ENCODE data around the gene FAM180A.
A peak's percentile ranks its signal among the peaks of the same experiment; 100 is the strongest.

Gene FAM180A

DNA sequence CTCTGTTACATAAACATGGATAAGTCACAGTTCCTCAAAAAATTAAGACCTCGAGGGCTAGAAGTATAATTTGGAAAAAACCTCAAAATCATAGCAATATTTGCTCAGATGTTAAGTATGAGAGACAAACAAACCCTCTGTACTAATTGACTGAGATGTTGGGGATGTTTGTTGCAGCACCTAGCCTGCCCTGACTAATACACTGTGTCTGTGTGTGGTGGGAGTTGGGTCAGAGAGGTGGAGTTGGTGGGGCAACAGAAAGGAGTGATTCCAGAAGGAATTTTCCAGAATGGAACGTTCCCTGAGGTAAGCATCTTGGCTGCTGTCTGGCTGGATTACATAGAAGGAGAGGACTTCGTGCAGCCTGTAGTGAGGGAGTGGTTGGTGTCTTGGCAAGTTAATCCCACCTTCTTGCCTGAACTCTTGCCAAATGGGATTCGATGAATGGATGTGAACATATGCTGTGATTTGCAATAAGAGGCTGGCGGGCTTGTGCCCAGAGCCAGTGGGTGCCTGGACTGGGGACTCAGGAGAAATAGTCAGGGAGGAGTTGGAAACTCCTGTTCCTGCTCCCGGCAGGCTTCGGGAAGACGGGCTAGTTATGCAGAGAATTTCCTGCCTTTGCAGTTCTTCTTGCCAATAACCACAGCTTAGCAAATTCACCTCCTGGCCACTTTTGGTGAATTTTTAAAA, 9.3 kb upstream of the FAM180A start:
- H3K27me3 ChIP-seq (ENCODE audit: control insufficient read depth, insufficient read depth, low read length): no peaks in the 10 kb centered on the region
- H3K9ac ChIP-seq (ENCODE audit: low read length): no peak overlapping the region
- H3K27ac ChIP-seq (ENCODE audit: low read depth, low read length): no peak overlapping the region
- peaks cover 23% of the 10 kb centered on the region for H3K4me1 ChIP-seq (ENCODE audit: control insufficient read depth, insufficient read depth, low read length)
- H3K9me3 ChIP-seq (ENCODE audit: control insufficient read depth, insufficient read depth, low read depth, low read length): peaks cover 6% of the 10 kb centered on the region
- H3K4me3 ChIP-seq (ENCODE audit: low read depth, low read length): no peak overlapping the region
- H3K36me3 ChIP-seq (ENCODE audit: control insufficient read depth, insufficient read depth, low read length): no peaks in the 10 kb centered on the region

DNA sequence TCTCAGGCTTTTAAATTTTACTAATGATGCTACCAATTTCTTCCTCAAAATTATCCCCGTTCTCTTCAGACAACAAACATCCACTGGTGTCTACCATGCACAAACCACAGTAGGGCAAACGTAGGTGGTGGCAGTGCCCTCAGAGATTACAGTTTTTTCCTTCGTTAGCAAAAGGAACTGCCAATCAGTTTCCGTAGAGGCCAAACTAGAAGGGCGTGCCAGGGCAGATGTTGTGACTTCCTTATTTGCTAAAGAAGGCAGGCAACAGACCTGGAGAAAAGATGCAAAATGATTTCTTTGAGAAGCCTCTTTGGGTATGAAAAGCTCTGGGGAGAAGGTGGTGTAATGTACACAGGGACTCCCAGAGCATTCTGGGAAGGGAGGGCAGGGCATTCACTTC, 7.6 kb upstream of the FAM180A start:
- Histone ChIP-seq H3K4me3 (ENCODE audit: low read depth, low read length) (no peak overlapping the region), H3K27ac (ENCODE audit: low read depth, low read length) (no peak overlapping the region), H3K4me1 (ENCODE audit: control insufficient read depth, insufficient read depth, low read length) (peaks cover 23% of the 10 kb centered on the region), H3K9me3 (ENCODE audit: control insufficient read depth, insufficient read depth, low read depth, low read length) (peaks cover 6% of the 10 kb centered on the region), H3K36me3 (ENCODE audit: control insufficient read depth, insufficient read depth, low read length) (no peaks in the 10 kb centered on the region), H3K9ac (ENCODE audit: low read length) (no peak overlapping the region), H3K27me3 (ENCODE audit: control insufficient read depth, insufficient read depth, low read length) (no peaks in the 10 kb centered on the region)

DNA sequence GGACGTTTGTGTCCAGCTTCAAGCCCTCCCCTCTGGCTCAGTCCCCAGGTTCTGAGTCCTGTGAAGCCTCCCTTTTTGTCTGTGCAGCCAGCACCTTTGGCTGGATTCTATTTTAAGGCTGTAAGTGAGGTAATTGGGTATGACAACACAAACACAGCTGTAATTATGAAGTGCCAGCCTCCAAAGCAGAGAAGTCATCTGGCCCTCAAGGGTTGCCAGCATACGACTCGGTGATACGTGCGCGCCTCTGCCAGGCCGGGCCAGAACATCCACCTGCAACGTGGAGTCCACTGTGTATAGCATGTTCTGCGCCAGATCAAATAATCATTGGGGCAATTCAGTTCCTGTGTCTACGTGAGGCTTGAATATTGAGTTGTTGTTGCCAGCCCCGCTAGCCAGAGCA, 6.7 kb upstream of the FAM180A start:
- peaks cover 6% of the 10 kb centered on the region for H3K9me3 ChIP-seq (ENCODE audit: control insufficient read depth, insufficient read depth, low read depth, low read length)
- H3K36me3 ChIP-seq (ENCODE audit: control insufficient read depth, insufficient read depth, low read length): no peaks in the 10 kb centered on the region
- no peak overlapping the region for H3K4me3 ChIP-seq (ENCODE audit: low read depth, low read length)
- H3K9ac ChIP-seq (ENCODE audit: low read length): no peak overlapping the region
- peaks cover 23% of the 10 kb centered on the region for H3K4me1 ChIP-seq (ENCODE audit: control insufficient read depth, insufficient read depth, low read length)
- H3K27ac ChIP-seq (ENCODE audit: low read depth, low read length): no peak overlapping the region
- H3K27me3 ChIP-seq (ENCODE audit: control insufficient read depth, insufficient read depth, low read length): no peaks in the 10 kb centered on the region

DNA sequence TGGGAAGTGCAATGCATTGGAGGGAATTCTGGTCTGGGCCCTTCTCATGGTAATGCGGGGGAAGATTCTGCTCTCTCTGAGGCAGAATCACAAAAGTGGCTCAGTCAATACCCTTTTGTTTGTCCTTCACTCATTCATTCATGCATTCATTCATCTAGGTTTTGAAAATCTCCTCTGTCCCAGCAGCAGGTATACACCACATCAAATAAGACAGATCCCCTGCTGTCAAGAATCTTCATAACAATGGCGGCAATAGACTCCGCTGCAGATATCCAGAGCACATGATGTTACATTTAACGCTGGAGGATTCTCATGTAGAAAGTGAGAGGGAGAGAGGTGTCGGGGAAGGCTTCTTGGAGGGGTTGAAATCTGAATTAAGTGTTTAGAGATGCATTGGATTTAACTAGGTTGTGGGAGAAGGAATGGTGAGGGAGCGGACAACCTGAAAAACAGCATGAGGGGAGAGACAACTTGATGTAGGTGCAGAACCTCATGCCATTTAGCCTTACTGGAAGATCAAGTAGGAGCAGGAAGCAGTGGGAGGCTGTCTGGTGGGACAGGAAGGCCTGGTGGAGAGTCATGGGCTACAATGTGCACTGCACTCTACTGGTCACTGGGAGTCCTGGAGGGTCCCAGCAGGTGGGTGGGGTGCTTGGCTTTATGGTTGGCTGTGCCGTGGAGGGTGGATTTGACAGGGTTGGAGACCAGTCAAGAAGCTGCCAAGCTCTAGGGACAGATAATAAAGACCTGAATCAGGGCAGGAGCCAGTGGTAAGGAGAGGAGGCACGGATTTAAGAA, 5.2 kb upstream of the FAM180A start:
- Histone ChIP-seq H3K4me1 (ENCODE audit: control insufficient read depth, insufficient read depth, low read length) (peaks cover 17% of the 10 kb centered on the region), H3K36me3 (ENCODE audit: control insufficient read depth, insufficient read depth, low read length) (no peaks in the 10 kb centered on the region), H3K27me3 (ENCODE audit: control insufficient read depth, insufficient read depth, low read length) (no peaks in the 10 kb centered on the region), H3K9me3 (ENCODE audit: control insufficient read depth, insufficient read depth, low read depth, low read length) (peaks cover 6% of the 10 kb centered on the region), H3K4me3 (ENCODE audit: low read depth, low read length) (peak overlapping the region; percentile 15), H3K27ac (ENCODE audit: low read depth, low read length) (peak overlapping the region; percentile 30; the same call in 1 of the 2 replicates), H3K9ac (ENCODE audit: low read length) (peak overlapping the region; percentile 35)

DNA sequence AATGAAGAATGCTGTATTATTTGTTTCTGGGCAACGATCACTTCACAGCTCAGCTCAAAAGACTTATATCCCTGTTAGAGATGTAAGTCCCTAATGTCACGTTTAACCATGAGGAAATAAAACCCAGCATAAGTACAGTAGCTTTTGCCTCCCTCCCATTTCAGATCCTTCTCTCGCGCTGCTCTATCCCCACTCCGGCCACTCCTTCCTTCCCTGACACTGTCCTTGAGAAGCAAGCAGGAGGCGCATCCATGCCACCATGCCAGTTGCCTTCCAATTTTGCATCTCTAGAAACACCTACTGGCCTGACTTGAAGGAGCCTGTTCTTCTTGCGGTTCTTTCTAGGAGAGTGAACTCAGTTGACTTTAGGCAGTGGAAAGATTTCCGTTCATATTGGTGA, 1.2 kb downstream of the FAM180A start:
- H3K9ac ChIP-seq (ENCODE audit: low read length): no peak overlapping the region
- no peaks in the 10 kb centered on the region for H3K36me3 ChIP-seq (ENCODE audit: control insufficient read depth, insufficient read depth, low read length)
- no peak overlapping the region for H3K4me3 ChIP-seq (ENCODE audit: low read depth, low read length)
- no peaks in the 10 kb centered on the region for H3K9me3 ChIP-seq (ENCODE audit: control insufficient read depth, insufficient read depth, low read depth, low read length)
- H3K27me3 ChIP-seq (ENCODE audit: control insufficient read depth, insufficient read depth, low read length): peaks cover 2% of the 10 kb centered on the region; the same call in 1 of the 2 replicates
- peaks cover 8% of the 10 kb centered on the region for H3K4me1 ChIP-seq (ENCODE audit: control insufficient read depth, insufficient read depth, low read length)
- no peak overlapping the region for H3K27ac ChIP-seq (ENCODE audit: low read depth, low read length)

DNA sequence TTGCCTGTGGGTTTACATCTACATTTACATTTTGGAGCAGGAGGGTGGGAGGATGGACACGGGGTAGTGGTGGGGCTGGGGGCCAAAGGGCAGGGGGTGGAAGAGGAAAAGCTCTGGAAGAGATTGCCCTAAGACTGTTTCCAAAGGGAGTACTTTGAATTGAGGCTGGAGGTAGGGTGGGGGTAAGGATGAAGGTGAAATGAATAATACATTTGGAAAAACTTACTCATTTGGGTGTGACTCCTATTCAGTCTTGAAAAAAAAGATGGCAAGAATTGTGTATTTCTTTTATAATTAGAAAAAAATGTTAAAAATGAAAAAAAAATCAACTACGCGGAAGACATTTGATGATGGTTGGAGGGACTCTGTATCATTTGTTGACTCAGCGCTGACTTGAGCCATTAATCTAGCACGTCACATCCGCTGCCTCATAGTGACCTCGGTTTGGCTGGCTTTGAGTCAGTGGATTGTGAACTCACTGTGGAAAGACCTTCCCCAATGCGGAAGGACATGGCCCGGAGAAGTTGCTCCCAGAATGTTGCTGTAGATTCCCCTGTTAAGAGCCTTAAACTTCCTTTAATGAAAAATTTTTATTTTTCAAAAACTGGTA, 2.8 kb downstream of the FAM180A start:
- Histone ChIP-seq H3K36me3 (ENCODE audit: control insufficient read depth, insufficient read depth, low read length) (no peaks in the 10 kb centered on the region), H3K27me3 (ENCODE audit: control insufficient read depth, insufficient read depth, low read length) (peaks cover 2% of the 10 kb centered on the region; the same call in 1 of the 2 replicates), H3K9me3 (ENCODE audit: control insufficient read depth, insufficient read depth, low read depth, low read length) (no peaks in the 10 kb centered on the region), H3K4me1 (ENCODE audit: control insufficient read depth, insufficient read depth, low read length) (peaks cover 8% of the 10 kb centered on the region), H3K4me3 (ENCODE audit: low read depth, low read length) (no peak overlapping the region), H3K9ac (ENCODE audit: low read length) (no peak overlapping the region), H3K27ac (ENCODE audit: low read depth, low read length) (no peak overlapping the region)

DNA sequence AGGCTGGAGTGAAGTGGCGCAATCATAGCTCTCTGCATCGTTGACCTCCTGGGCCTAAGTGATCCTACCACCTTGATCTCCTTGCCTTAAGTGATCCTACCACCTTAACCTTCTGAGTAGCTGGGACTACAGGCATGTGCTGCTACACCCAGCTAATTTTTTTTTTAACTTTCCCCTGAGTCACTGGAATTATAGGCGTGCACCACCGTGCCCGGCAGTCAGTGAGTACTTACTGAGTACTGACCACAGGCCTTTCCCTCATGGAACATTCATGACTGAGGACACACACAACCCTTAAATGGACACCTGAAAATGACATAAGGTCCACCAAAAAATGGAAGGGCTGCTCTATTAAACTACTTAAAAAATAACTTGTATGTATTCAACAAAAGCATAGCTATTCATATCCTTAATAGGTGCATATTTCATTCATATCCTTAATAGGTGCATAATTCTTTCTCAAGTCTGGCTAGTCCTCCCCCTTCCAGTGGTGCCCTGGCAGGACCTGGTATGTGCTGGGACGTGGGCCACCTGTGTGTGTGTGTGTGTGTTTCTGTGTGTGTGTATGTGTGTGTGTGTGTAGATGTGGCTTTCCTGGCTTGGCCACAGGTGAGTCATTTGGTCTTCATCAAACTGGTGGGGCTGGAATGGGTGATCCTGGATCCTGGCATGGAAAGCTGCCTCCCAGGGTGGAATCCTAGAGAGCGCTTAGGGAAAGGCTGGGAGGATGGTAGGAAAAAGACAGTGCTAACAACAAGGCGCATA, 3.5 kb downstream of the FAM180A start:
- Histone ChIP-seq H3K4me3 (ENCODE audit: low read depth, low read length) (no peak overlapping the region), H3K36me3 (ENCODE audit: control insufficient read depth, insufficient read depth, low read length) (no peaks in the 10 kb centered on the region), H3K9me3 (ENCODE audit: control insufficient read depth, insufficient read depth, low read depth, low read length) (no peaks in the 10 kb centered on the region), H3K4me1 (ENCODE audit: control insufficient read depth, insufficient read depth, low read length) (peaks cover 8% of the 10 kb centered on the region), H3K27me3 (ENCODE audit: control insufficient read depth, insufficient read depth, low read length) (peaks cover 2% of the 10 kb centered on the region; the same call in 1 of the 2 replicates), H3K27ac (ENCODE audit: low read depth, low read length) (no peak overlapping the region), H3K9ac (ENCODE audit: low read length) (no peak overlapping the region)

DNA sequence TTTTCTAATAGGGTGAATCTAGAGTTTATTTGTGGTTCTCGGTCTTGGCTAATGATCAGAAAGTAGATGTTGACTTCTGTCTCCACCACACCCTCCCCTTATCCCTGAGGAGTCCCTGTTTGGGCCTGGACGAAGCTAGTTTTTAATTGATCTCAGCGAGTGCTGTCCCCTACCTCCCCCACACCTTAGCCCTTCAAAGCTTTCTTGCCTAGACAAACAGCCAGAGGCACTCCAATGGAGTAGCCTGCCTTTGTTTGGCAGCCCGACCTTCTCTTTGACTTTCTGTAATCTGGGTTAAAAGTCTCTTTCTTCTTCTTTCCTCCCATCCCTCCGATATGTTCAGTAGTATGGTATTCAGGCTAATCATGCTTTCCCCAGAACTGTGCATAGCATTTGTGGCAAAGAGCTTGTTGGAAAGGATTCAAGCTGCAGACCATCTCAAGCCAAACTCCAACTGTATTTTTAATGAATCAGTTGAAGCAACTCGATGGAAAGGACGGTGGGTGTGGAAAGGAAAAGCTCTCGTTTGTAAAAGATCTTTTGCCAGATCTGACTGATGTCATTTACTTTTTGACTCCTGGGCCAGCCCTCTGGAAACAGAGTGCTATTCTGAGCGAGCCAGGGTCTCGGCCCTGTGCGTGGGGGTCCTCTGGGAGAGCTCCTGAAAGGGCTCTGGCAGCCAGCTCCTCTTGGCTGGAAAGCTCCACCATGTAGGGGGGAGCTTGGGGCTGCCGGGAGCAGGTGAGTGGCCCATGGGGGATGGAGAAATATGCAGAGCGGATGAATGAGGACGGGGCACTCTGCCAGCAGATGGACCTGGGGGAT, 4.5 kb downstream of the FAM180A start:
- Histone ChIP-seq H3K36me3 (ENCODE audit: control insufficient read depth, insufficient read depth, low read length) (no peaks in the 10 kb centered on the region), H3K4me3 (ENCODE audit: low read depth, low read length) (no peak overlapping the region), H3K27ac (ENCODE audit: low read depth, low read length) (no peak overlapping the region), H3K9ac (ENCODE audit: low read length) (no peak overlapping the region), H3K4me1 (ENCODE audit: control insufficient read depth, insufficient read depth, low read length) (peaks cover 8% of the 10 kb centered on the region), H3K9me3 (ENCODE audit: control insufficient read depth, insufficient read depth, low read depth, low read length) (no peaks in the 10 kb centered on the region), H3K27me3 (ENCODE audit: control insufficient read depth, insufficient read depth, low read length) (peaks cover 2% of the 10 kb centered on the region; the same call in 1 of the 2 replicates)

DNA sequence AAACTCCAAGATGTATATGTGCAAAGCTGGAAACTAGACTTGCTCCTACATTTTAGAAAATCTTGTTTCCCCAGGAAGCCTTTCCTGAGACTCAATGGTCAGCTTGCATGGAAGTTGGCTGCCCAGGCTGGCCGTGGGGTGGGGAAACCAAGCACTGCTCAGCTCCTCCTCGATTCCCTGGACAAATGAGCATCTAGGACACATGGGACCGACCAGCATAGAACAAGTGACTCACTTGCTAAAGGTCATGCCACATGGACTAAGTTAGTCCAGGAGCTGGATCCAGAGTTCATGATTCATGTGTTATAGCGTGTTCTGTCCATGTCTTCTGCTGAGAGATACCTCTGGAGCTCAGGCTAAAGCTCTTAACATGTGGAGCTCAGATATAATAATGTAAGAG, 6.2 kb downstream of the FAM180A start:
- Histone ChIP-seq H3K27ac (ENCODE audit: low read depth, low read length) (no peak overlapping the region), H3K36me3 (ENCODE audit: control insufficient read depth, insufficient read depth, low read length) (no peaks in the 10 kb centered on the region)

DNA sequence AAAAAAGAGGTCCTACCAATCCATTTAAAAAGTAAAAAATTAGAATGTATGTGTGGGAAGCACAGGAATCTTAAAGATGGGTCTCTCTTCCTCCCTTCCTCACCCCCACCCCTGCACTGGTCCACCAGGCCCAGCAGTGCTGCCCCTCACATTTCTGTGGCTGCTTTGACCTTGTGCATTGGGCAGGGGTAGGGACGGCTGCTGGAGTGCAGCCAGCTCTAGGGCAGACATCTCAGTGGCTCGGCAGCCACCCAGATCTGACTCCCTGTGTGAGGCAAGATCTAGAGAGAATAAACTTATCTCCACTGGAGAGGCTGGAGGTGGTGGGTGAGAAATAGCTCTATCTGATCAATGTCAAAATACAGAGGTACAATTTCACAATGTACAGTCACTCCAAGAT, 6.7 kb downstream of the FAM180A start:
- Histone ChIP-seq H3K27ac (ENCODE audit: low read depth, low read length) (no peak overlapping the region), H3K27me3 (ENCODE audit: control insufficient read depth, insufficient read depth, low read length) (no peaks in the 10 kb centered on the region), H3K36me3 (ENCODE audit: control insufficient read depth, insufficient read depth, low read length) (no peaks in the 10 kb centered on the region), H3K4me3 (ENCODE audit: low read depth, low read length) (no peak overlapping the region), H3K4me1 (ENCODE audit: control insufficient read depth, insufficient read depth, low read length) (peaks cover 8% of the 10 kb centered on the region), H3K9me3 (ENCODE audit: control insufficient read depth, insufficient read depth, low read depth, low read length) (no peaks in the 10 kb centered on the region), H3K9ac (ENCODE audit: low read length) (no peak overlapping the region)

More for the DNA sequence above, 6.2 kb downstream of the FAM180A start:
- no peaks in the 10 kb centered on the region for H3K27me3 ChIP-seq (ENCODE audit: control insufficient read depth, insufficient read depth, low read length)
- no peaks in the 10 kb centered on the region for H3K9me3 ChIP-seq (ENCODE audit: control insufficient read depth, insufficient read depth, low read depth, low read length)
- H3K4me1 ChIP-seq (ENCODE audit: control insufficient read depth, insufficient read depth, low read length): peaks cover 8% of the 10 kb centered on the region
- no peak overlapping the region for H3K4me3 ChIP-seq (ENCODE audit: low read depth, low read length)
- no peak overlapping the region for H3K9ac ChIP-seq (ENCODE audit: low read length)

Data from HUES6 (cell line).